Fibroblast of skin of abdomen (primary cell): ENCODE measurements around the gene REV3L.
"Not testable (repeated sequence)": the region's sequence is repeated elsewhere in the genome, so short reads cannot be mapped to it uniquely, and the experiment has no call there.

Experiments
- DNase-seq: peaks from one replicate; pipeline ENCODE4 v3.0.0-alpha.2; 2013

REV3L gene

GRCh38 chr6:111494951-111495635 is 12.1 kb upstream of the REV3L start:
- DNase-seq: no peak

- no peak for DNase-seq
These were observed 9.5 kb upstream of the REV3L start for GRCh38 chr6:111492499-111492898.

GRCh38 chr6:111490067-111490466 is 7.0 kb upstream of the REV3L start:
- DNase-seq: no peak

DNA sequence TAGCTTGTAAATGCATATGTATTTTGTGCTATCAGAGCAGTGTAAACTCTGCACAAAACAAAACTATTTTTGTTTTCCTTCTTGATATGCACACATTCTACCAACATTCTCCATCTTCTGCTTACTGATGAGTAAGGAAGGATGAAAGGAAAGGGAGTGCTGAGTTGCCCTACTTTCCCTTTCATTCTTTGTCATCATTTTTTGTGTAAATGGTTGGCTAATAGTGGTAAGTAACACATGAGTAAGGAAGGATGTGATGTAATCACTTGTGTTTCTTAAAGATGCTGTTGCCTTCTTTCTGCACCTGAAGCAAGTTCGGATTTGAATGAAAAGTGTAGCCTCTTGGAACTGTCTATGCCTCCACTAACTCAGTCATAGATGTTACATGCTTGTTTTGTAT is 4.6 kb upstream of the REV3L start:
- peak; percentile 71 for DNase-seq

DNA sequence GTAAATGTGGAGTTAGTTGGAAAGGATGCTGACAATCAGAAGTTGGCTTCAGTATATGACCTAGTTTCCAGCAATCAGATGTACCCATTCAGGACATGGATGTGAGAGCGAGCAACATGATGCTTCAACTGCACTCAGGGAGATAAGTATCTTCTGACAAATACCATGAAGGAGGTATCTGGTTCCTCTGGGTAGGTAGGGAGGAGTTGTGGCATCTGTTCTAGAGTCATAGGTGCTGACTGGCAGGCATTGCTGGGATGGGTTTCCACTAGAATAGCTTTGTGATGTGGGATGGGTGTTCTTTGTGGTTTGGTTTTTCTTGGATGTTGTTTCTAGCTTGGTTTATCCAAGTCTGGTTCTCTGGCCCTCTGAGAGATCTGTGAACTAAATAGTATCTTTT is 3.9 kb upstream of the REV3L start:
- DNase-seq: no peak

DNA sequence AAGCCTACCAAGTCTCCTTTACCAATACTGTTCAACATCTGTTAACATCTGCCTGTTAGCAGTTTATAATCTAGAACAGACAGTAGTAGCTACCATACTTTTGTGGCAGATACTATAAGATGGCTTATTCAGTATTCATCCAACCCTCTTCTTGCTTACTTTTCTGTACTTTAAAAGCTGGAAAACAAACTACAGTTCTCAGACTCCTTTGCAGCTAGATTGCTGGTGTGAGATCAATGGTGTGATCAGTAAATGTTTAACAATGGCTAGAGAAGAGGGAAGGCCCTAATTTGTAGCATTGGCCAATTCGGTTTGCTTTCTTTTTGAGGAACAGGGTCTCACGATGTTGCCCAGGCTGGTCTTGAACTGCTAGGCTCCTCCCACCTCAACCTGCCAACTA is 3.5 kb upstream of the REV3L start:
- DNase-seq: no peak

DNA sequence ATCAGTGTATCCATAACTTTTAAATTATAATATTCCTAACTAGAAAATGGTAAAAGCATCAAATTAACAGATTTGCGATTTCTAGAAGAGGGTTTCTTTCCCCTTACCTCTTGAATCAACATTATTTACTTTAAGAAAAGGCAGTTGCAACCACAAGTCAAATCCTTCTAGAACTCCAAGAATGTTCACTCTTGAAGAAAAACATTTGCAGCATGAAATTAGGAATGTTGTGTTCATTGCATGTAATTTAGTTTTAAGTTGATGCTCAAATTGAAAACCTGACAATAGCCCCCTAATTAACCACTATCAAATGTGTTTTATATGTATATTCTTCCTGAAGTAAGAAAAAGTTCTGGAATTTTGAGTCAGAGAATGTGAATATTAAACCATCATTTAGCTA is 2.3 kb upstream of the REV3L start:
- peak; percentile 40 for DNase-seq

GRCh38 chr6:111484633-111484930 is 1.6 kb upstream of the REV3L start:
- no peak for DNase-seq

- DNase-seq: peak; percentile 98
These were observed 966 bp upstream of the REV3L start for GRCh38 chr6:111483736-111484632.

GRCh38 chr6:111482188-111482958 is 645 bp downstream of the REV3L start:
- peak; percentile 43 for DNase-seq

DNA sequence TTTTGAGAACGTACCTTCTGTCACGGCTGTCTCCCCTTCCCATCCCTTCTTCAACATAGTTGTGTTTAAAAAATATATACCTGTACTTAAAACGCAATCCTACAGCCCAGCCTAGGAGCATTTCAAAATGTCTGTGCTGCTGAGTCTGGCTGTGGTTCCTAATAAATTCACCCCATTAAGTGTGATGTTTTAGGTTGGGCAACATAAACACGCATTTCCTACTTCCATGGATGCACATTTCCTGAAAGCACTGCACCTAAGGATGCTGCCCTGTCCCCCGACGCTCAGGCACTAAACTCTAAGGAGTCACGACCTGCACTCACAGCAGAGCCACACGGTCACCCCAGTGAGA is 1.2 kb downstream of the REV3L start:
- DNase-seq: no peak

- no peak for DNase-seq
These were observed 1.8 kb downstream of the REV3L start for GRCh38 chr6:111480988-111481822.

GRCh38 chr6:111478749-111479148 is 4.3 kb downstream of the REV3L start:
- peak; percentile 66 for DNase-seq

GRCh38 chr6:111478064-111478476 is 4.9 kb downstream of the REV3L start:
- peak; percentile 57 for DNase-seq

- no peak for DNase-seq
These were observed 5.5 kb downstream of the REV3L start for GRCh38 chr6:111477481-111477938.

DNA sequence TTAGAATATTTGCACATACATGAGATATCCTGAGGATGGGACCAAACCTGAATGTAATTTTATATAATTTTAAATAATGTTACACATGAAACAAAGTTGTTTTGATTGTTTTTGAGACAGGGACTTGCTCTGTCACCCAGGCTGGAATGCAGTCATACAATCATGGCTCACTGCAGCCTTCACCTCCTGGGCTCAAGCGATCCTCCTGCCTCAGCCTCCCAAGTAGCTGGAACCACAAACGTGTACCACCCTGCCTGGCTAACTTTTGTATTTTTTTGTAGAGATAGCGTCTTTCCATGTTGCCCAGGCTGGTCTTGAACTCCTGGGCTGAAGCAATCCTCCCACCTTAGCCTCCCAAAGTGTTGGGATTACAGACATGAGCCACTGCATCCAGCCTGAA is 7.0 kb downstream of the REV3L start:
- DNase-seq: not testable (repeated sequence)

GRCh38 chr6:111474771-111475170 is 8.2 kb downstream of the REV3L start:
- no peak for DNase-seq

- DNase-seq: no peak
These were observed 8.9 kb downstream of the REV3L start for GRCh38 chr6:111474106-111474505.

DNA sequence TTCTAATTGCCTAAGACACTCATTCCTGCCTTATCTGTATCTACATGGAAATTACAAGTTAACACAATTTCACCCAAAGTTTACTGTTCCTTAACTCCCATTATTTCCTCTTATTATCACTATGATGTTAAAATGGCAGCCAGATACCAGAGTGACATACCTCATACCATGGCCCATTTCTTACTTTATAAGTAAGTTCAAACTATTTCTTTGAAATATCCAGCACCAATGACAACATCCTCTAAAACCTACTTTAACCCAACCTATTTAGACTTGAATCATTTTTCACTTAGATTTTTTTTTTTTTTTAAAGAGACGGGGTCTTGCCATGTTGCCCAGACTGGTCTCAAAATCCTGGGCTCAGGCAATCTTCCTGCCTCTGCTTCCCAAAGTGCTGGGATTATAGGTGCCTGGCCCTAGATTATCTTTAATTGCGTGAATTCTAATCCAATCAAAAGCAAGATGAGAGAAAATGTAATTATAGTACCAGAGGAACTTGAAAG is 10.0 kb downstream of the REV3L start:
- no peak for DNase-seq

DNA sequence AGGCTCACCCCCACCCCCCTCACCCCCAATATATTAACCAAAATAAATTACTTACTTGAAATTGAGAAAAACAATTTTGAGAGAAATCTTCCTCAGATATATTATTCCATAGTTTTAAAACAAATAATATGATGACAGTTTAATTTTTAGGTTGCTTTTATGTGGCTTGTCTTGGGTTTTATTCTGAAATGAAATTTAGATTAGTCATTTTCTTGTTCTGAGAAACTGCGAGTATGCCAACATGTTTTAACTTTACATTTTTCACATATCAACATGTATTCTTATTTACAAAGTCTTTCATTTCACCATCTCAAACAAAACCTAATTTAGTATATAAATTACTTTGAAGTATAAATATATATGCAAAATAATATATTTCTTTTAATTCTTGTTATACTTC is 11.1 kb downstream of the REV3L start:
- DNase-seq: no peak

DNA sequence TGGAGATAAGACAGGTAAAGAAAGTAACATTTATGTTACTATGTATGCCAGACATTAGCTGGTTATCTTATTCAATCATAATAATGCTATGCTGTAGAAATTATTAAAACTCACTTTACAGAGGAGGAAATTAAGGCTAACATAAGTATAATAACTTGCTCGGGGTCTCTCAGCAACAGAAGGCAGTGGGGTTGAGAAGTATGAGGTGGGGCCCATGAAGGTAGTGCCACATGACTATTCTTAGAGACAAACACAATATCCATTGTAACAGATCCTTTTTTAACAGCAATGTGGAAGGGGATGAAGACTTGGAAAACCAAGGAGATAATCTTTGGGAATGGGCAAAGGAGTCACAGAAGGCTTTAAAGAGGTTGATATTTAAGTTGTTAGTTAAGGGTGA is 11.5 kb downstream of the REV3L start:
- no peak for DNase-seq

- no peak for DNase-seq
These were observed 12.0 kb downstream of the REV3L start for GRCh38 chr6:111470991-111471390.
